Measurements from ENCODE around the gene DPH1. TPM values are rescaled to one million over a fixed set of nuclear protein-coding genes. Genes with fewer than 3 reads are reported as not detected.

Gene DPH1
- total and polyA plus RNA-seq, 2 donors, result 16.5 to 26.4 TPM

- Histone ChIP-seq H3K4me3 (ENCODE audit: low read length in 2 of 2) (no peak overlapping the region), H3K36me3 (ENCODE audit: control insufficient read depth in 2 of 2, insufficient read depth in 2 of 2, low read length in 1 of 2) (peaks cover 14 to 23% of the 10 kb centered on the region in 2 donors), H3K4me1 (ENCODE audit: control insufficient read depth in 2 of 2, insufficient read depth in 2 of 2, low read length in 2 of 2) (peaks cover 0 to 20% of the 10 kb centered on the region in 2 donors), H3K9me3 (ENCODE audit: control insufficient read depth in 2 of 2, insufficient read depth in 1 of 2, low read length in 1 of 2) (peaks cover 0 to 5% of the 10 kb centered on the region in 2 donors), H3K27me3 (ENCODE audit: control insufficient read depth in 2 of 2, insufficient read depth in 1 of 2, low read length in 1 of 2) (peaks cover 11 to 22% of the 10 kb centered on the region in 2 donors), H3K27ac (ENCODE audit: low read depth in 1 of 2, low read length in 1 of 2) (no peak overlapping the region)
- WGBS, result 97% methylated on average over 7 of the region's 7 CpGs
- no peak for DNase-seq (ENCODE audit: low read depth in 6 of 9, low spot score in 9 of 9)
These were observed 3.2 kb downstream of the DPH1 start for GRCh38 chr17:2033153-2033552.

- Histone ChIP-seq H3K9me3 (ENCODE audit: control insufficient read depth in 2 of 2, insufficient read depth in 1 of 2, low read length in 1 of 2) (peaks cover 0 to 5% of the 10 kb centered on the region in 2 donors), H3K27ac (ENCODE audit: low read depth in 1 of 2, low read length in 1 of 2) (no peak overlapping the region), H3K4me1 (ENCODE audit: control insufficient read depth in 2 of 2, insufficient read depth in 2 of 2, low read length in 2 of 2) (peaks cover 0 to 17% of the 10 kb centered on the region in 2 donors), H3K4me3 (ENCODE audit: low read length in 2 of 2) (no peak overlapping the region), H3K27me3 (ENCODE audit: control insufficient read depth in 2 of 2, insufficient read depth in 1 of 2, low read length in 1 of 2) (peaks cover 5 to 12% of the 10 kb centered on the region in 2 donors), H3K36me3 (ENCODE audit: control insufficient read depth in 2 of 2, insufficient read depth in 2 of 2, low read length in 1 of 2) (peaks cover 14 to 23% of the 10 kb centered on the region in 2 donors)
- WGBS, result 96% methylated on average over 7 of the region's 7 CpGs
- DNase-seq (ENCODE audit: low read depth in 6 of 9, low spot score in 9 of 9), result no peak
These were observed 4.2 kb downstream of the DPH1 start for GRCh38 chr17:2034157-2034556.

- peaks cover 0 to 11% of the 10 kb centered on the region in 2 donors for H3K4me1 ChIP-seq (ENCODE audit: control insufficient read depth in 2 of 2, insufficient read depth in 2 of 2, low read length in 2 of 2)
- peaks cover 0 to 3% of the 10 kb centered on the region in 2 donors for H3K27me3 ChIP-seq (ENCODE audit: control insufficient read depth in 2 of 2, insufficient read depth in 1 of 2, low read length in 1 of 2)
- H3K4me3 ChIP-seq (ENCODE audit: low read length in 2 of 2), result no peak overlapping the region
- peaks cover 14 to 24% of the 10 kb centered on the region in 2 donors for H3K36me3 ChIP-seq (ENCODE audit: control insufficient read depth in 2 of 2, insufficient read depth in 2 of 2, low read length in 1 of 2)
- peaks cover 0 to under 1% of the 10 kb centered on the region in 2 donors for H3K9me3 ChIP-seq (ENCODE audit: control insufficient read depth in 2 of 2, insufficient read depth in 1 of 2, low read length in 1 of 2)
- no peak for DNase-seq (ENCODE audit: low read depth in 6 of 9, low spot score in 9 of 9)
- WGBS, result 82% methylated on average over 8 of the region's 9 CpGs
- no peak overlapping the region for H3K27ac ChIP-seq (ENCODE audit: low read depth in 1 of 2, low read length in 1 of 2)
These were observed 5.0 kb downstream of the DPH1 start for GRCh38 chr17:2034806-2035540.

GRCh38 chr17:2035541-2036488 lies 5.9 kb downstream of the DPH1 start:
- Histone ChIP-seq H3K9me3 (ENCODE audit: control insufficient read depth in 2 of 2, insufficient read depth in 1 of 2, low read length in 1 of 2) (no peaks in the 10 kb centered on the region), H3K4me1 (ENCODE audit: control insufficient read depth in 2 of 2, insufficient read depth in 2 of 2, low read length in 2 of 2) (peaks cover under 1 to 4% of the 10 kb centered on the region in 2 donors), H3K27me3 (ENCODE audit: control insufficient read depth in 2 of 2, insufficient read depth in 1 of 2, low read length in 1 of 2) (no peaks in the 10 kb centered on the region), H3K36me3 (ENCODE audit: control insufficient read depth in 2 of 2, insufficient read depth in 2 of 2, low read length in 1 of 2) (peaks cover 15 to 25% of the 10 kb centered on the region in 2 donors), H3K4me3 (ENCODE audit: low read length in 2 of 2) (no peak overlapping the region), H3K27ac (ENCODE audit: low read depth in 1 of 2, low read length in 1 of 2) (no peak overlapping the region)
- 97% methylated on average over 29 of the region's 29 CpGs for WGBS
- DNase-seq (ENCODE audit: low read depth in 6 of 9, low spot score in 9 of 9), result no peak

GRCh38 chr17:2037155-2037554 lies 7.2 kb downstream of the DPH1 start:
- Histone ChIP-seq H3K9me3 (ENCODE audit: control insufficient read depth in 2 of 2, insufficient read depth in 1 of 2, low read length in 1 of 2) (no peaks in the 10 kb centered on the region), H3K36me3 (ENCODE audit: control insufficient read depth in 2 of 2, insufficient read depth in 2 of 2, low read length in 1 of 2) (peaks cover 19 to 25% of the 10 kb centered on the region in 2 donors), H3K27me3 (ENCODE audit: control insufficient read depth in 2 of 2, insufficient read depth in 1 of 2, low read length in 1 of 2) (no peaks in the 10 kb centered on the region), H3K4me3 (ENCODE audit: low read length in 2 of 2) (no peak overlapping the region), H3K27ac (ENCODE audit: low read depth in 1 of 2, low read length in 1 of 2) (no peak overlapping the region), H3K4me1 (ENCODE audit: control insufficient read depth in 2 of 2, insufficient read depth in 2 of 2, low read length in 2 of 2) (peaks cover 7 to 8% of the 10 kb centered on the region in 2 donors)
- WGBS, result 97% methylated on average over 10 of the region's 10 CpGs
- no peak for DNase-seq (ENCODE audit: low read depth in 6 of 9, low spot score in 9 of 9)

GRCh38 chr17:2040219-2040827 lies 10.4 kb downstream of the DPH1 start:
- Histone ChIP-seq H3K27ac (ENCODE audit: low read depth in 1 of 2, low read length in 1 of 2) (no peak overlapping the region), H3K27me3 (ENCODE audit: control insufficient read depth in 2 of 2, insufficient read depth in 1 of 2, low read length in 1 of 2) (no peaks in the 10 kb centered on the region), H3K4me3 (ENCODE audit: low read length in 2 of 2) (no peak overlapping the region), H3K9me3 (ENCODE audit: control insufficient read depth in 2 of 2, insufficient read depth in 1 of 2, low read length in 1 of 2) (no peaks in the 10 kb centered on the region), H3K36me3 (ENCODE audit: control insufficient read depth in 2 of 2, insufficient read depth in 2 of 2, low read length in 1 of 2) (peaks cover 26 to 28% of the 10 kb centered on the region in 2 donors), H3K4me1 (ENCODE audit: control insufficient read depth in 2 of 2, insufficient read depth in 2 of 2, low read length in 2 of 2) (peaks cover 15 to 23% of the 10 kb centered on the region in 2 donors)
- no peak for DNase-seq (ENCODE audit: low read depth in 6 of 9, low spot score in 9 of 9)
- WGBS, result 97% methylated on average over 7 of the region's 7 CpGs

- no peak for DNase-seq (ENCODE audit: low read depth in 6 of 9, low spot score in 9 of 9)
- H3K27ac ChIP-seq (ENCODE audit: low read depth in 1 of 2, low read length in 1 of 2), result peak overlapping the region in 1 of 2 donors; percentile 72
- H3K27me3 ChIP-seq (ENCODE audit: control insufficient read depth in 2 of 2, insufficient read depth in 1 of 2, low read length in 1 of 2), result no peaks in the 10 kb centered on the region
- no peaks in the 10 kb centered on the region for H3K9me3 ChIP-seq (ENCODE audit: control insufficient read depth in 2 of 2, insufficient read depth in 1 of 2, low read length in 1 of 2)
- 76% methylated on average over 16 of the region's 16 CpGs for WGBS
- peaks cover 24 to 26% of the 10 kb centered on the region in 2 donors for H3K36me3 ChIP-seq (ENCODE audit: control insufficient read depth in 2 of 2, insufficient read depth in 2 of 2, low read length in 1 of 2)
- peak overlapping the region; percentile 54 to 76 for H3K4me3 ChIP-seq (ENCODE audit: low read length in 2 of 2)
- H3K4me1 ChIP-seq (ENCODE audit: control insufficient read depth in 2 of 2, insufficient read depth in 2 of 2, low read length in 2 of 2), result peaks cover 15 to 23% of the 10 kb centered on the region in 2 donors
These were observed 11.1 kb downstream of the DPH1 start for GRCh38 chr17:2040942-2041560.

- peak within 1 kb of the TSS; percentile 54 to 76 for H3K4me3 ChIP-seq (ENCODE audit: low read length in 2 of 2)
- peaks cover 15 to 23% of the 10 kb centered on the region in 2 donors for H3K4me1 ChIP-seq (ENCODE audit: control insufficient read depth in 2 of 2, insufficient read depth in 2 of 2, low read length in 2 of 2)
- WGBS, result 1% methylated on average over 92 of the region's 93 CpGs
- no peaks in the 10 kb centered on the region for H3K27me3 ChIP-seq (ENCODE audit: control insufficient read depth in 2 of 2, insufficient read depth in 1 of 2, low read length in 1 of 2)
- H3K27ac ChIP-seq (ENCODE audit: low read depth in 1 of 2, low read length in 1 of 2), result peak within 1 kb of the TSS; percentile 41 to 92
- no peaks in the 10 kb centered on the region for H3K9me3 ChIP-seq (ENCODE audit: control insufficient read depth in 2 of 2, insufficient read depth in 1 of 2, low read length in 1 of 2)
- H3K36me3 ChIP-seq (ENCODE audit: control insufficient read depth in 2 of 2, insufficient read depth in 2 of 2, low read length in 1 of 2), result peaks cover 16 to 26% of the 10 kb centered on the region in 2 donors
- peak; percentile 92 to 99 (median 97) for DNase-seq (ENCODE audit: low read depth in 6 of 9, low spot score in 9 of 9)
These were observed 11.8 kb downstream of the DPH1 start, which contains the start of gene OVCA2 for GRCh38 chr17:2041561-2042389. TSS of gene OVCA2 (plus strand) at chr17:2042022. CDS start at chr17:2042048, 26 bp downstream.
